ENCODE measurements around the gene OPRL1. TPM values are rescaled to one million over a fixed set of nuclear protein-coding genes. Genes with fewer than 3 reads are reported as not detected.

OPRL1 gene
- total and polyA plus RNA-seq, 4 donors = 5.2 to 26.3 (median 18.6) TPM

GRCh38 chr20:64036346-64037198 is 43.3 kb upstream of the OPRL1 start:
- no peak for DNase-seq (ENCODE audit: low read depth in 4 of 6, low spot score in 6 of 6)
- WGBS (ENCODE audit: insufficient coverage) = 62% methylated on average over 14 of the region's 17 CpGs
- peaks cover 50% of the 10 kb centered on the region for H3K27me3 ChIP-seq (ENCODE audit: control insufficient read depth, insufficient read depth, low read length)
- H3K9me3 ChIP-seq (ENCODE audit: control insufficient read depth, insufficient read depth, low read length) = no peaks in the 10 kb centered on the region
- no peak overlapping the region for H3K4me3 ChIP-seq (ENCODE audit: low read depth, low read length)
- peaks cover 37% of the 10 kb centered on the region for H3K4me1 ChIP-seq (ENCODE audit: control insufficient read depth, insufficient read depth, low read length)
- H3K36me3 ChIP-seq (ENCODE audit: control insufficient read depth, insufficient read depth, low read length) = peaks cover 54% of the 10 kb centered on the region
- H3K27ac ChIP-seq (ENCODE audit: low read depth, low read length) = no peak overlapping the region

- Histone ChIP-seq H3K4me3 (ENCODE audit: low read depth, low read length) (no peak overlapping the region), H3K27me3 (ENCODE audit: control insufficient read depth, insufficient read depth, low read length) (peaks cover 56% of the 10 kb centered on the region), H3K9me3 (ENCODE audit: control insufficient read depth, insufficient read depth, low read length) (no peaks in the 10 kb centered on the region), H3K27ac (ENCODE audit: low read depth, low read length) (no peak overlapping the region), H3K36me3 (ENCODE audit: control insufficient read depth, insufficient read depth, low read length) (peaks cover 49% of the 10 kb centered on the region), H3K4me1 (ENCODE audit: control insufficient read depth, insufficient read depth, low read length) (peaks cover 42% of the 10 kb centered on the region)
- 90% methylated on average over 2 of the region's 3 CpGs for WGBS (ENCODE audit: insufficient coverage)
- DNase-seq (ENCODE audit: low read depth in 4 of 6, low spot score in 6 of 6) = no peak
Observed at GRCh38 chr20:64037199-64037497, 42.7 kb upstream of the OPRL1 start.

- peaks cover 46% of the 10 kb centered on the region for H3K4me1 ChIP-seq (ENCODE audit: control insufficient read depth, insufficient read depth, low read length)
- peaks cover 60% of the 10 kb centered on the region for H3K27me3 ChIP-seq (ENCODE audit: control insufficient read depth, insufficient read depth, low read length)
- no peaks in the 10 kb centered on the region for H3K9me3 ChIP-seq (ENCODE audit: control insufficient read depth, insufficient read depth, low read length)
- no peak overlapping the region for H3K4me3 ChIP-seq (ENCODE audit: low read depth, low read length)
- no peak for DNase-seq (ENCODE audit: low read depth in 4 of 6, low spot score in 6 of 6)
- peaks cover 43% of the 10 kb centered on the region for H3K36me3 ChIP-seq (ENCODE audit: control insufficient read depth, insufficient read depth, low read length)
- 8% methylated on average over 33 of the region's 36 CpGs for WGBS (ENCODE audit: insufficient coverage)
- no peak overlapping the region for H3K27ac ChIP-seq (ENCODE audit: low read depth, low read length)
Observed at GRCh38 chr20:64037498-64038213, 42.2 kb upstream of the OPRL1 start.

- Histone ChIP-seq H3K36me3 (ENCODE audit: control insufficient read depth, insufficient read depth, low read length) (peaks cover 38% of the 10 kb centered on the region), H3K4me3 (ENCODE audit: low read depth, low read length) (no peak overlapping the region), H3K27me3 (ENCODE audit: control insufficient read depth, insufficient read depth, low read length) (peaks cover 62% of the 10 kb centered on the region), H3K9me3 (ENCODE audit: control insufficient read depth, insufficient read depth, low read length) (no peaks in the 10 kb centered on the region), H3K27ac (ENCODE audit: low read depth, low read length) (no peak overlapping the region), H3K4me1 (ENCODE audit: control insufficient read depth, insufficient read depth, low read length) (peaks cover 46% of the 10 kb centered on the region)
- no peak for DNase-seq (ENCODE audit: low read depth in 4 of 6, low spot score in 6 of 6)
- under 1% methylated on average over 27 of the region's 30 CpGs for WGBS (ENCODE audit: insufficient coverage)
Observed at GRCh38 chr20:64038224-64038564, 41.7 kb upstream of the OPRL1 start.

GRCh38 chr20:64038565-64039292 is 41.2 kb upstream of the OPRL1 start:
- DNase-seq (ENCODE audit: low read depth in 4 of 6, low spot score in 6 of 6) = peak in 2 of 6 donors; percentile 59 to 72
- WGBS (ENCODE audit: insufficient coverage) = under 1% methylated on average over 91 of the region's 91 CpGs
- H3K9me3 ChIP-seq (ENCODE audit: control insufficient read depth, insufficient read depth, low read length) = no peaks in the 10 kb centered on the region
- H3K4me1 ChIP-seq (ENCODE audit: control insufficient read depth, insufficient read depth, low read length) = peaks cover 46% of the 10 kb centered on the region
- H3K4me3 ChIP-seq (ENCODE audit: low read depth, low read length) = peak overlapping the region; percentile 18
- no peak overlapping the region for H3K27ac ChIP-seq (ENCODE audit: low read depth, low read length)
- peaks cover 67% of the 10 kb centered on the region for H3K27me3 ChIP-seq (ENCODE audit: control insufficient read depth, insufficient read depth, low read length)
- H3K36me3 ChIP-seq (ENCODE audit: control insufficient read depth, insufficient read depth, low read length) = peaks cover 33% of the 10 kb centered on the region

GRCh38 chr20:64039293-64040160 is 40.4 kb upstream of the OPRL1 start:
- H3K4me1 ChIP-seq (ENCODE audit: control insufficient read depth, insufficient read depth, low read length) = peaks cover 46% of the 10 kb centered on the region
- no peak for DNase-seq (ENCODE audit: low read depth in 4 of 6, low spot score in 6 of 6)
- H3K4me3 ChIP-seq (ENCODE audit: low read depth, low read length) = no peak overlapping the region
- H3K27me3 ChIP-seq (ENCODE audit: control insufficient read depth, insufficient read depth, low read length) = peaks cover 75% of the 10 kb centered on the region
- H3K36me3 ChIP-seq (ENCODE audit: control insufficient read depth, insufficient read depth, low read length) = peaks cover 25% of the 10 kb centered on the region
- no peak overlapping the region for H3K27ac ChIP-seq (ENCODE audit: low read depth, low read length)
- no peaks in the 10 kb centered on the region for H3K9me3 ChIP-seq (ENCODE audit: control insufficient read depth, insufficient read depth, low read length)
- WGBS (ENCODE audit: insufficient coverage) = 8% methylated on average over 12 of the region's 17 CpGs

- DNase-seq (ENCODE audit: low read depth in 4 of 6, low spot score in 6 of 6) = no peak
- Histone ChIP-seq H3K9me3 (ENCODE audit: control insufficient read depth, insufficient read depth, low read length) (no peaks in the 10 kb centered on the region), H3K4me3 (ENCODE audit: low read depth, low read length) (no peak overlapping the region), H3K4me1 (ENCODE audit: control insufficient read depth, insufficient read depth, low read length) (peaks cover 49% of the 10 kb centered on the region), H3K27ac (ENCODE audit: low read depth, low read length) (no peak overlapping the region), H3K27me3 (ENCODE audit: control insufficient read depth, insufficient read depth, low read length) (peaks cover 84% of the 10 kb centered on the region), H3K36me3 (ENCODE audit: control insufficient read depth, insufficient read depth, low read length) (peaks cover 16% of the 10 kb centered on the region)
- 68% methylated on average over 9 of the region's 12 CpGs for WGBS (ENCODE audit: insufficient coverage)
Observed at GRCh38 chr20:64040231-64041039, 39.4 kb upstream of the OPRL1 start.

- Histone ChIP-seq H3K4me3 (ENCODE audit: low read depth, low read length) (no peak overlapping the region), H3K27ac (ENCODE audit: low read depth, low read length) (no peak overlapping the region), H3K36me3 (ENCODE audit: control insufficient read depth, insufficient read depth, low read length) (peaks cover 8% of the 10 kb centered on the region), H3K27me3 (ENCODE audit: control insufficient read depth, insufficient read depth, low read length) (peaks cover 92% of the 10 kb centered on the region), H3K9me3 (ENCODE audit: control insufficient read depth, insufficient read depth, low read length) (no peaks in the 10 kb centered on the region), H3K4me1 (ENCODE audit: control insufficient read depth, insufficient read depth, low read length) (peaks cover 44% of the 10 kb centered on the region)
- DNase-seq (ENCODE audit: low read depth in 4 of 6, low spot score in 6 of 6) = peak in 1 of 6 donors; percentile 61
- WGBS (ENCODE audit: insufficient coverage) = 43% methylated on average over 15 of the region's 15 CpGs
Observed at GRCh38 chr20:64041040-64041780, 38.7 kb upstream of the OPRL1 start.
